ENCODE results near the gene NR2E1.

Gene NR2E1

DNA sequence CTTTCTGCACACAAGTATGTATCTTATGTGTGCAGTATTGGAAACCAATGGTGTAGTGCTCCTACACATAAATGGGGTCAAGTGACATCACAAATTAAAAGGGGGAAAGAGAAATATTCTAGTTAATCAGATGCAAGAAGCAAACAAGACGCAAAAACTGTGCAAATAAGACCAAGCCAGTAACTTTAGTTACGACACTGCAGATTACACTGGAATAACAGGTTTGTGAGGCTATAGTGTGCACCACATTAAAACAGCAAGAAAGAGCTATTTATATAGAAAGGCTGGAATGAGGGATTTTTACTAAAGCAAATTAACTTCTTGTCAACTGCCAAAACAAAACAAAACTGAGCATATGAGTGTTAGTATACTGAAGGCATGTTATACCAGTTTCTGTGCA, 45.8 kb downstream of the NR2E1 start:
- DNase-seq: no peak

DNA sequence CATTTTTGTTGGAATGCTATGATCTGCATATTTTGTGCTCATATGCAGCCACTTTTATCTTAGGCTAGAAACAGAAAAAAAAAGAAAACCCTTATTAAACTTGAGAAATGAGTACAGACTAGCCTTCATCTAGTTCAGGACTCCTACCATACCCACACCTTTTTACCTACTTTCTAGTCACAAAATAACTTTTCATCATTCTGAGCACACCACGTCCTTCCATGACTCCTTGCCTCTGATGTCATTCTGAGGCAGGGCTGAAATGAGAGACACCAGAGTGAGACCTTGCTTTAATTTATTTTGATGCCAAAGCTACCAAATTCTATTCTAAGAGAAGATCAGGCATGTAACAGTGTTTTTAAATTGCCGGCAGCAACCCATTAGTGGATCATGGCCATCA, 56.2 kb downstream of the NR2E1 start:
- no peak for DNase-seq

- no peak for DNase-seq
These were observed 56.7 kb downstream of the NR2E1 start for GRCh38 chr6:108222504-108222903.

DNA sequence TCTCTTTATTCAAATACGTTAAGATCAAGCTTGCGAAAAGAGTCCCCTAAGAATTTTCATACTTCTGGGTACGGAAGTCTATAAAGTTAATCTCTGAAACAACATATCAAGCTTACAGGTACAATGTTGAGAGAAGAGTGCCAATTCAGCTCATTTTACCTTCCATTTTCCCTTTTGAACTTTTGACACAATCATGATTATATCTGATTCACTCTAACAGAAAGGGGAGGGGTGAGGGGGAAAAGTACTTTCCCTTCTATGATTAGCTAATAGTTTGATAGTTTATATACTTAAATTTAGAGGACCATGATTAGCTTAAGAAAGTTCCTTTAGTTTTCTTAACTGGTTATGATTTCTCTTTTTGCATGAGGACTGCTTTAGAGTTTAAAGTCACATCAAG, 61.5 kb downstream of the NR2E1 start:
- DNase-seq: no peak

DNA sequence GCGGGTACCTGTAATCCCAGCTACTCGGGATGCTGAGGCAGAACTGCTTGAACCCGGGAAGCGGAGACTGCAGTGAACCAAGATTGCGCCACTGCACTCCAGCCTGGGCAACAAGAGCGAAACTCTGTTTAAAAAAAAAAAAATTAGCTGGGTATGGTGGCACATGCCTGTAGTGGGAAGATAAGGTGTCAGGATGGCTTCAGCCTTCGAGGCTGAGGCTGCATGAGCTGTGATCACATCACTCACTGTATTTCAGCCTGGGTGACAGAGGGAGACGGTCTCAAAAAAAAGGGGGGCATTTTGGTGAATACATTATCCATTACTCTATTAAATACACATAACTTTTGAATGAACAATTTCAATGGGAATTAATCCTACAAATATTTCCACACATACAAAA, 62.6 kb downstream of the NR2E1 start:
- DNase-seq: no peak

DNA sequence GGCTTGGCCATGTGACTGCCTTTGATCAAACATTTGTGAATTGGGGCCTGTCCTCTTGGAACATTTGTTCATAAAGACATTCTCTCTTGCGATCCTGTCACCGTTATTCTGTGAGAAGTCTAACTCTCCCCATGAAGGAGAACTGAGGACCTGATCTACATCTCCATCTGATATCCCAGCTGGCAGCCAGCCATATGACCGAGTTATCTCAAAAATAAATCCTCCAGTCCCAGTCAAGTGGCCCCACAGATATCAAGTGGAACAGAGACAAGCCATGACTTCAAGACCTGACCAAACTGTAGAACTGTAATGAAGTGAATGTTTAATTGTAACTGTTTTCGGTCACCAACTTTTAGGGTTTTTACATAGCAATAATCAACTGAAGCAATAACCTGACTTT, 69.3 kb downstream of the NR2E1 start:
- DNase-seq: no peak

GRCh38 chr6:108236791-108237190, 71.0 kb downstream of the NR2E1 start:
- no peak for DNase-seq

- DNase-seq: no peak
These were observed 72.5 kb downstream of the NR2E1 start for GRCh38 chr6:108238322-108238721.
